Naive thymus-derived CD4-positive, alpha-beta T cell (primary cell): ENCODE measurements around the gene SERPIND1. TPM values are rescaled to one million over a fixed set of nuclear protein-coding genes. Genes with fewer than 3 reads are reported as not detected.

ENCODE experiments used
- ATAC-seq: fragments of 150-1000 bp; cut with Tn5 transposase; 2 replicates; pipeline ENCODE4 v1.10.0; 2021; ENCODE audit warnings: mild to moderate bottlenecking, moderate library complexity
- CTCF ChIA-PET: fragments of 350-600 bp; sonication (Branson Sonifier 250); formaldehyde crosslinking; loops from one replicate; lab custom pipeline; 2021; ENCODE audit warnings: antibody characterized with exemption; lab: Charles Lee
- POLR2A ChIA-PET: fragments of 350-600 bp; sonication (Branson Sonifier 250); formaldehyde crosslinking; loops from one replicate; lab custom pipeline; 2021; ENCODE audit warnings: antibody characterized with exemption, inconsistent platforms; lab: Charles Lee
- DNase-seq, 9 donors: peaks; one replicate each; pipeline versions ENCODE4 v3.0.0 to v3.0.0-alpha.2; 2020 to 2022; ENCODE audit warnings: mixed read lengths in 1 of 9
- H3K27ac ChIP-seq: one replicate; pipeline ENCODE4 v1.7.0; 2013; ENCODE audit warnings: mild to moderate bottlenecking, low read depth, low read length, moderate library complexity
- H3K27me3 ChIP-seq, 2 donors: one replicate each; pipeline ENCODE4 v1.7.0; 2013; ENCODE audit warnings: low read length in 2 of 2, mild to moderate bottlenecking in 2 of 2, moderate library complexity in 2 of 2; ENCODE audit not compliant: control insufficient read depth in 2 of 2, insufficient read depth in 2 of 2
- H3K36me3 ChIP-seq, 3 experiments: 1 replicate in 2 of 3; 2 replicates in 1 of 3; pipeline ENCODE4 v1.7.0; 2013; ENCODE audit warnings: low read length in 3 of 3, mild to moderate bottlenecking in 3 of 3, moderate library complexity in 1 of 3; ENCODE audit not compliant: insufficient read depth in 3 of 3, control insufficient read depth in 2 of 3
- H3K4me1 ChIP-seq, 2 donors: one replicate each; pipeline ENCODE4 v1.7.0; 2013; ENCODE audit warnings: low read length in 2 of 2, mild to moderate bottlenecking in 2 of 2, moderate library complexity in 1 of 2; ENCODE audit not compliant: control insufficient read depth in 2 of 2, insufficient read depth in 2 of 2
- H3K4me3 ChIP-seq: 2 replicates; pipeline ENCODE4 v1.7.0; 2013; ENCODE audit warnings: mild to moderate bottlenecking, low read length
- H3K9me3 ChIP-seq, 3 experiments: 1 replicate in 2 of 3; 2 replicates in 1 of 3; pipeline ENCODE4 v1.7.0; 2013; ENCODE audit warnings: low read length in 3 of 3; ENCODE audit not compliant: control insufficient read depth in 2 of 3
- H3K27ac Mint-ChIP-seq, 9 donors: one replicate each; pipeline ENCODE4 v1.8.0; 2020 to 2022; ENCODE audit warnings: mixed read lengths in 9 of 9, mild to moderate bottlenecking in 8 of 9, moderate library complexity in 5 of 9, inconsistent platforms in 2 of 9
- H3K27me3 Mint-ChIP-seq, 5 donors: one replicate each; pipeline ENCODE4 v1.8.0; 2021 to 2022; ENCODE audit warnings: mixed read lengths in 5 of 5, mild to moderate bottlenecking in 1 of 5
- H3K36me3 Mint-ChIP-seq, 5 donors: one replicate each; pipeline ENCODE4 v1.8.0; 2020 to 2022; ENCODE audit warnings: mixed read lengths in 5 of 5, mild to moderate bottlenecking in 3 of 5, inconsistent platforms in 1 of 5
- H3K4me1 Mint-ChIP-seq, 7 donors: one replicate each; pipeline ENCODE4 v1.8.0; 2020 to 2022; ENCODE audit warnings: mixed read lengths in 7 of 7, mild to moderate bottlenecking in 3 of 7, inconsistent platforms in 1 of 7
- H3K4me3 Mint-ChIP-seq, 10 donors: one replicate each; pipeline ENCODE4 v1.8.0; 2020 to 2022; ENCODE audit warnings: mild to moderate bottlenecking in 10 of 10, mixed read lengths in 10 of 10, moderate library complexity in 6 of 10, inconsistent platforms in 2 of 10
- H3K9me3 Mint-ChIP-seq, 11 donors: one replicate each; pipeline ENCODE4 v1.8.0; 2020 to 2022; ENCODE audit warnings: mixed read lengths in 11 of 11, mild to moderate bottlenecking in 4 of 11, inconsistent platforms in 1 of 11, moderate library complexity in 1 of 11
- intact Hi-C, 2 donors: fragments of 100-400 bp; cut with micrococcal nuclease; formaldehyde crosslinking; loops; one replicate each; pipeline ENCODE4 v1.15.1; 2023
- polyA plus RNA-seq, 2 donors: library from polyadenylated mRNA; unstranded; fragments of 300-500 nt; fragmentation: Illumina TruSeq; gene quantifications; one replicate each; pipeline ENCODE4 v1.2.3, GENCODE V29; 2021
- total RNA-seq, 6 experiments: library from RNA in 5 of 6; stranded (reverse) in 5 of 6; gene quantifications; 1 replicate in 5 of 6; 2 replicates in 1 of 6; pipeline ENCODE4 v1.2.3 and lab custom pipeline; 2021 to 2026

Gene SERPIND1
- total and polyA plus RNA-seq, 7 experiments from 2014 or later = 0.09 to 0.10 TPM; not detected in 5

- H3K4me3 Mint-ChIP-seq = no peak overlapping the region
- no peaks in the 10 kb centered on the region for H3K27me3 ChIP-seq
- peaks cover 15 to 72% (median 44%) of the 10 kb centered on the region in 5 donors for H3K36me3 Mint-ChIP-seq
- no peaks in the 10 kb centered on the region for H3K9me3 Mint-ChIP-seq
- no peaks in the 10 kb centered on the region for H3K4me1 Mint-ChIP-seq
- no peak for DNase-seq
- no peaks in the 10 kb centered on the region for H3K9me3 ChIP-seq
- no peaks in the 10 kb centered on the region for H3K27me3 Mint-ChIP-seq
- POLR2A ChIA-PET = no interaction called here
- peaks cover 18 to 92% (median 41%) of the 10 kb centered on the region in 3 experiments for H3K36me3 ChIP-seq
- CTCF ChIA-PET = no interaction called here
- no peak overlapping the region for H3K27ac ChIP-seq
- no peaks in the 10 kb centered on the region for H3K4me1 ChIP-seq
- H3K4me3 ChIP-seq = no peak overlapping the region
- intact Hi-C loops = loop anchor here in 1 of 2 donors (5.0 to 10.0 kb wide), 2 partner anchors 54 to 112 kb away; partner anchors contain the start of genes CRKL, PI4KA and SNAP29
- no peak overlapping the region for H3K27ac Mint-ChIP-seq
- no peak for ATAC-seq
These were observed 29.1 kb downstream of the SERPIND1 start for GRCh38 chr22:20802922-20803553.

DNA sequence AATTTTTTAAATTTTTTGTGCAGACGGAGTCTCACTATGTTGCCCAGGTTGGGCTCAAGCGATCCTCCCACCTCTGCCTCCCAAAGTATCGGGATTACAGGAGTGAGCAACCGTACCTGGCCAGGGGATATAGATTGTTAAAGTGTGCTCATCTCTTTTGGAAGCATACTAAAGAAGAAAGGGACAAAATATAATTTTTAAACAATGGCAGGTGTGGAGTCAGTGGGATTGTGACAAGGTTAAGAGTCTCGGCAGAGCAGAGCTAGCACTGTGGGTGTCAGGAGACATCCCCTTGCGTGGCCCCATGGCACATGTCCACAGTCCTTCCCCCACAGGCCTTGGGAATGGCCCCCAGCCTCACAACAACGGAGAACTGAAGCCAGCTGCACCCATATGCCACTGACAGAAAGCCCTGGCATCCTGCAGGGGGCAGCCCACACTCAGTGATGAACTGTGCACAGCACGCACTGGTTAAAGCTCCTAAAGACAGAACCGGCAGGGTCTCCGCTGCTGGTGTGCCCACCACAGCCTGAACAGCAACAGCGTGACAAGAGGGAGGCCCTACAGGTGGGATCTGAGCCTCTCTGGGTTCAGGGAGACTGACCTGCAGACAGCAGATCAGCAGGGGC is 29.9 kb downstream of the SERPIND1 start:
- H3K27me3 Mint-ChIP-seq = no peaks in the 10 kb centered on the region
- Histone ChIP-seq H3K27me3 (no peaks in the 10 kb centered on the region), H3K4me1 (no peaks in the 10 kb centered on the region), H3K4me3 (no peak overlapping the region), H3K36me3 (peaks cover 15 to 89% (median 34%) of the 10 kb centered on the region in 3 experiments), H3K27ac (no peak overlapping the region), H3K9me3 (no peaks in the 10 kb centered on the region)
- intact Hi-C loops = loop anchor here in 1 of 2 donors (5.0 to 10.0 kb wide), 2 partner anchors 53 to 111 kb away; partner anchors contain the start of genes CRKL, PI4KA and SNAP29
- ChIA-PET POLR2A (no interaction called here), CTCF (no interaction called here)
- H3K4me3 Mint-ChIP-seq = no peak overlapping the region
- ATAC-seq (peak; percentile 42), DNase-seq (peak in 7 of 9 donors; percentile 16 to 33 (median 24))
- H3K27ac Mint-ChIP-seq = peak overlapping the region in 1 of 9 donors; percentile 27
- H3K36me3 Mint-ChIP-seq = peaks cover 11 to 68% (median 46%) of the 10 kb centered on the region in 5 donors
- no peaks in the 10 kb centered on the region for H3K4me1 Mint-ChIP-seq
- no peaks in the 10 kb centered on the region for H3K9me3 Mint-ChIP-seq

- peaks cover 8 to 65% (median 45%) of the 10 kb centered on the region in 5 donors for H3K36me3 Mint-ChIP-seq
These were observed 30.7 kb downstream of the SERPIND1 start for GRCh38 chr22:20804650-20805049.

DNA sequence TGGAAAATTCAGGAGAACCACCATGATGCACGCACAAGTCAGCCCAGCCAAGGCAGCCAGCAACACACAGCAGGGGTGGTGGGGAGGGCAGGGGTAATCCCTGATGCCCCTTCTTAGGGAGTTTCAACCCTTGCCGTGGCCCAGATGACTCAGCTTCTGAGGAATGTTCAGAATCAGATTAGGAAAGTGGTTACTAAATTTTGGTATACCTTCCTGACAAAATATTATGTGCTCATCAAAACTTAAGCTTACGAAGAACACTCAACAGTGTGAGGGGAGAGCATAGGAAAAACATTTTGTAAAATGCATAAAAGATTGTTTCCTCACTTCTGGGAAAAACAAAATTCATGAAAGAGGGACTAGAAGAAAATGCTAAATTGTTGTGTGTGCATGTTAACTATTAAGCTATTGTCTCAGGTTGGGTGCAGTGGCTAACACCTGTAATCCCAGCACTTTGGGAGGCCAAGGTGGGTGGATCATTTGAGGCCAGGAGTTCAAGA is 32.1 kb downstream of the SERPIND1 start:
- DNase-seq (no peak), ATAC-seq (no peak)
- Histone ChIP-seq H3K9me3 (no peaks in the 10 kb centered on the region), H3K4me1 (peaks cover 0 to 3% of the 10 kb centered on the region in 2 donors), H3K27ac (no peak overlapping the region), H3K36me3 (peaks cover 27 to 92% (median 32%) of the 10 kb centered on the region in 3 experiments), H3K27me3 (no peaks in the 10 kb centered on the region), H3K4me3 (no peak overlapping the region)
- Mint-ChIP-seq H3K4me1 (peaks cover 0 to 8% (median 6%) of the 10 kb centered on the region in 7 donors), H3K9me3 (no peaks in the 10 kb centered on the region), H3K36me3 (peaks cover 8 to 68% (median 42%) of the 10 kb centered on the region in 5 donors), H3K27me3 (no peaks in the 10 kb centered on the region), H3K4me3 (no peak overlapping the region), H3K27ac (peak overlapping the region in 3 of 9 donors; percentile 17 to 45 (median 42))
- intact Hi-C loops = loop anchor here in 1 of 2 donors (10.0 kb wide), 1 partner anchor 109 kb away; the partner anchor contains the start of gene CRKL
- CTCF ChIA-PET = no interaction called here
- POLR2A ChIA-PET = no interaction called here

More at GRCh38 chr22:20804650-20805049, 30.7 kb downstream of the SERPIND1 start:
- Mint-ChIP-seq H3K4me3 (no peak overlapping the region), H3K27ac (peak overlapping the region in 3 of 9 donors; percentile 12 to 55 (median 45)), H3K27me3 (no peaks in the 10 kb centered on the region), H3K4me1 (no peaks in the 10 kb centered on the region), H3K9me3 (no peaks in the 10 kb centered on the region)
- intact Hi-C loops = loop anchor here in 1 of 2 donors (5.0 to 10.0 kb wide), 2 partner anchors 53 to 110 kb away; partner anchors contain the start of genes CRKL, PI4KA and SNAP29
- Histone ChIP-seq H3K27me3 (no peaks in the 10 kb centered on the region), H3K27ac (no peak overlapping the region), H3K9me3 (no peaks in the 10 kb centered on the region), H3K4me3 (no peak overlapping the region), H3K4me1 (no peaks in the 10 kb centered on the region), H3K36me3 (peaks cover 23 to 89% (median 35%) of the 10 kb centered on the region in 3 experiments)
- CTCF ChIA-PET = interaction anchor here (0.6 kb wide), 1 partner anchor 412 kb away, joined by 4 read pairs; no protein-coding TSS in a partner anchor
- DNase-seq (no peak), ATAC-seq (no peak)
- POLR2A ChIA-PET = no interaction called here

DNA sequence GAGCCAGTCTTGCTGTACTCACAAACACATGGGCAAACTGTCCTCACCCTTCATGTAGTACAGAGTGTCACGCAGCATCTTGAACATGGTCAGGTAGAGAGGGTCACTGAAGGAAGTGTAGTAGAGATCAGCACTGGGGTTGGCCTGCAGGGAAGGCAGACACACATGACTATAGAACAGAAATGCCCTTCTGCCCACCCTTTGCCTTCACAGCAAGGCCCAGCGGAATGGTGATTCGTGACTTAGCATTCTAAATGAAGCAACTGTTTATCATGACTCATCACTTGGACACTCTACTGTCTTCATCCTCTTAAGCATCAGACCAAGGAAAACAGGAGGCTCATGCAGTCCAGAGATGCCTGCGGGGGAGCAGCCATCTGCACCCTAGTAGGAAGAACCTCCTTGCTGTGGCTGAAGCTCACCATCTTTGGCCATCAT is 33.4 kb downstream of the SERPIND1 start:
- POLR2A ChIA-PET = no interaction called here

GRCh38 chr22:20808844-20809243 is 34.9 kb downstream of the SERPIND1 start:
- H3K4me3 Mint-ChIP-seq = peak overlapping the region in 1 of 10 donors; percentile 20
- H3K36me3 Mint-ChIP-seq = peaks cover 5 to 64% (median 40%) of the 10 kb centered on the region in 5 donors
- Histone ChIP-seq H3K9me3 (no peaks in the 10 kb centered on the region), H3K36me3 (peaks cover 22 to 86% (median 26%) of the 10 kb centered on the region in 3 experiments), H3K27ac (no peak overlapping the region), H3K27me3 (no peaks in the 10 kb centered on the region), H3K4me3 (no peak overlapping the region), H3K4me1 (peaks cover 0 to 6% of the 10 kb centered on the region in 2 donors)
- ATAC-seq (no peak), DNase-seq (no peak)
- H3K4me1 Mint-ChIP-seq = peaks cover 0 to 19% (median 11%) of the 10 kb centered on the region in 7 donors
- intact Hi-C loops = loop anchor here in 1 of 2 donors (10.0 kb wide), 1 partner anchor 106 kb away; the partner anchor contains the start of gene CRKL
- H3K9me3 Mint-ChIP-seq = no peaks in the 10 kb centered on the region
- POLR2A ChIA-PET = no interaction called here
- CTCF ChIA-PET = interaction anchor here (0.6 to 0.8 kb wide), 2 partner anchors 38 to 390 kb away, joined by 8 to 10 read pairs; no protein-coding TSS in a partner anchor
- no peaks in the 10 kb centered on the region for H3K27me3 Mint-ChIP-seq
- H3K27ac Mint-ChIP-seq = peak overlapping the region in 4 of 9 donors; percentile 6 to 82 (median 46)

More for the DNA sequence above, 33.4 kb downstream of the SERPIND1 start:
- Mint-ChIP-seq H3K36me3 (peaks cover 5 to 71% (median 38%) of the 10 kb centered on the region in 5 donors), H3K4me1 (peaks cover 0 to 19% (median 11%) of the 10 kb centered on the region in 7 donors), H3K4me3 (no peak overlapping the region), H3K27me3 (no peaks in the 10 kb centered on the region), H3K27ac (peak overlapping the region in 1 of 9 donors; percentile 51), H3K9me3 (no peaks in the 10 kb centered on the region)
- intact Hi-C loops = loop anchor here in 1 of 2 donors (10.0 kb wide), 1 partner anchor 107 kb away; the partner anchor contains the start of gene CRKL
- H3K27me3 ChIP-seq = no peaks in the 10 kb centered on the region
- no peaks in the 10 kb centered on the region for H3K9me3 ChIP-seq
- H3K36me3 ChIP-seq = peaks cover 27 to 88% (median 27%) of the 10 kb centered on the region in 3 experiments
- H3K4me3 ChIP-seq = no peak overlapping the region
- ATAC-seq (no peak), DNase-seq (no peak)
- CTCF ChIA-PET = no interaction called here
- H3K4me1 ChIP-seq = peaks cover 0 to 6% of the 10 kb centered on the region in 2 donors
- no peak overlapping the region for H3K27ac ChIP-seq
